B cell (primary cell): ENCODE measurements around the gene KTN1. TPM values are rescaled to one million over a fixed set of nuclear protein-coding genes. Genes with fewer than 3 reads are reported as not detected.

Source experiments
- ATAC-seq: fragments of 200-7000 bp; cut with Tn5 transposase; one replicate; pipeline ENCODE4 v1.10.0; 2021; ENCODE audit warnings: low read depth, mild to moderate bottlenecking, moderate number of reproducible peaks, moderate library complexity
- CTCF ChIA-PET: fragments of 350-600 bp; sonication (Branson Sonifier 250); formaldehyde crosslinking; loops from one replicate; lab custom pipeline; 2021; ENCODE audit warnings: antibody characterized with exemption, inconsistent platforms; lab: Charles Lee
- POLR2A ChIA-PET: fragments of 350-600 bp; sonication (Branson Sonifier 250); formaldehyde crosslinking; loops from one replicate; lab custom pipeline; 2021; ENCODE audit warnings: antibody characterized with exemption; lab: Charles Lee
- DNase-seq: peaks from one replicate; pipeline ENCODE4 v3.0.0; 2013
- H2AFZ ChIP-seq: 2 replicates; pipeline ENCODE4 v1.6.1; 2012; ENCODE audit warnings: mild to moderate bottlenecking, low read depth, low read length; ENCODE audit not compliant: insufficient read depth, poor library complexity, severe bottlenecking
- H3K27ac ChIP-seq, 2 donors: 1 replicate in 1 of 2; 2 replicates in 1 of 2; pipeline ENCODE4 v1.5.1; 2012 to 2013; ENCODE audit warnings: low read length in 2 of 2, mild to moderate bottlenecking in 2 of 2, moderate library complexity in 1 of 2
- H3K27me3 ChIP-seq, 4 experiments: fragments of 200-600 bp in 1 of 4; sonication (generic) in 1 of 4; replicated peaks in 1 of 4; 1 replicate in 2 of 4; 2 replicates in 2 of 4; pipeline versions ENCODE4 v1.6.1 to v1.7.0; 2013 to 2016; ENCODE audit warnings: low read length in 3 of 4, mild to moderate bottlenecking in 2 of 4, mixed read lengths in 1 of 4, moderate library complexity in 1 of 4; ENCODE audit not compliant: insufficient read depth in 4 of 4, control insufficient read depth in 3 of 4; ENCODE audit errors: control extremely low read depth in 1 of 4
- H3K36me3 ChIP-seq, 2 experiments: replicated peaks in 1 of 2; 1 replicate in 1 of 2; 2 replicates in 1 of 2; pipeline versions ENCODE4 v1.6.1 to v1.7.1; 2013; ENCODE audit warnings: low read length in 1 of 2; ENCODE audit not compliant: insufficient read depth in 2 of 2, control insufficient read depth in 1 of 2; ENCODE audit errors: control extremely low read depth in 1 of 2, extremely low read depth in 1 of 2
- H3K4me1 ChIP-seq, 2 donors: fragments of 200-600 bp in 1 of 2; sonication (generic) in 1 of 2; 1 replicate in 1 of 2; 2 replicates in 1 of 2; pipeline versions ENCODE4 v1.5.1 to v1.6.1; 2013 to 2017; ENCODE audit warnings: low read length in 2 of 2; ENCODE audit not compliant: control insufficient read depth in 2 of 2, insufficient read depth in 2 of 2
- H3K4me2 ChIP-seq: replicated peaks from 2 replicates; pipeline ENCODE3; 2012; ENCODE audit warnings: mild to moderate bottlenecking, low read depth, low read length; ENCODE audit not compliant: poor library complexity, severe bottlenecking
- H3K4me3 ChIP-seq, 5 experiments: fragments of 200-600 bp in 1 of 5; sonication (generic) in 1 of 5; 1 replicate in 3 of 5; 2 replicates in 2 of 5; pipeline versions ENCODE4 v1.5.1 to v1.7.0; 2011 to 2016; ENCODE audit warnings: low read length in 4 of 5, mild to moderate bottlenecking in 4 of 5, low read depth in 2 of 5, control low read depth in 1 of 5, moderate library complexity in 1 of 5; ENCODE audit not compliant: insufficient read depth in 1 of 5; ENCODE audit errors: control extremely low read depth in 1 of 5, extremely low read depth in 1 of 5
- H3K79me2 ChIP-seq: fragments of 200-600 bp; sonication (generic); one replicate; pipeline ENCODE4 v1.6.0; 2016; ENCODE audit warnings: low read length; ENCODE audit not compliant: control insufficient read depth, insufficient read depth
- H3K9ac ChIP-seq: fragments of 200-600 bp; sonication (generic); 2 replicates; pipeline ENCODE4 v1.6.1; 2017; ENCODE audit warnings: mild to moderate bottlenecking, low read length, moderate library complexity
- H3K9me3 ChIP-seq, 3 donors: one replicate each; pipeline versions ENCODE4 v1.6.1 to v1.7.1; 2013; ENCODE audit warnings: low read length in 2 of 3; ENCODE audit not compliant: control insufficient read depth in 2 of 3, insufficient read depth in 1 of 3; ENCODE audit errors: control extremely low read depth in 1 of 3
- H4K20me1 ChIP-seq: 2 replicates; pipeline ENCODE4 v1.6.0; 2012; ENCODE audit warnings: mild to moderate bottlenecking, low read length; ENCODE audit not compliant: insufficient read depth, control insufficient read depth, poor library complexity, severe bottlenecking
- H3K27ac Mint-ChIP-seq: one replicate; pipeline ENCODE4 v1.8.0; 2021; ENCODE audit warnings: mixed read lengths
- H3K27me3 Mint-ChIP-seq: one replicate; pipeline ENCODE4 v1.8.0; 2021; ENCODE audit warnings: mixed read lengths
- H3K4me1 Mint-ChIP-seq: one replicate; pipeline ENCODE4 v1.8.0; 2021; ENCODE audit warnings: mixed read lengths
- H3K4me3 Mint-ChIP-seq: one replicate; pipeline ENCODE4 v1.8.0; 2021; ENCODE audit warnings: mixed read lengths
- H3K9me3 Mint-ChIP-seq: one replicate; pipeline ENCODE4 v1.8.0; 2022; ENCODE audit warnings: mixed read lengths; ENCODE audit not compliant: insufficient read depth
- CTCF ChIP-seq: fragments of 200-600 bp; IDR thresholded peaks from one replicate; pipeline ENCODE4 v1.8.0; 2022; ENCODE audit warnings: antibody characterized with exemption, mild to moderate bottlenecking
- EZH2 ChIP-seq: IDR thresholded peaks from 2 replicates; pipeline ENCODE4 v1.6.1; 2012; ENCODE audit warnings: borderline replicate concordance, low read depth, mild to moderate bottlenecking, moderate library complexity, low read length; ENCODE audit not compliant: insufficient read depth, poor library complexity, severe bottlenecking
- WGBS: methylation state at CpG from one replicate; pipeline ENCODE4 v1.1.5; 2013; ENCODE audit warnings: missing lambda C conversion rate; ENCODE audit not compliant: insufficient coverage; 5-methylcytosine and 5-hydroxymethylcytosine counted together
- intact Hi-C: fragments of 100-400 bp; cut with micrococcal nuclease; formaldehyde crosslinking; loops from one replicate; pipeline ENCODE4 v1.10.0; 2022
- polyA plus RNA-seq: library from polyadenylated mRNA; depleted of rRNA; stranded (reverse); fragments of >200 nt; gene quantifications from 2 replicates; pipeline ENCODE4 v1.2.3, GENCODE V29; 2012
- total RNA-seq, 2 donors: library from RNA; stranded (reverse); fragments of 120-200 nt in 1 of 2; gene quantifications; 1 replicate in 1 of 2; 2 replicates in 1 of 2; pipeline versions ENCODE4 v1.2.3 to v1.2.4, GENCODE V29; 2013 to 2022

KTN1 gene
- total and polyA plus RNA-seq, 2 donors (not counting 1 experiment from before 2014, with no cell fraction given) = 25.8 to 123 TPM

- Mint-ChIP-seq H3K4me3 (no peak overlapping the region), H3K27me3 (no peaks in the 10 kb centered on the region), H3K9me3 (no peaks in the 10 kb centered on the region), H3K4me1 (peaks cover 26% of the 10 kb centered on the region), H3K27ac (no peak overlapping the region)
- H3K79me2 ChIP-seq = peaks cover 97% of the 10 kb centered on the region
- no peaks in the 10 kb centered on the region for H3K4me1 ChIP-seq
- intact Hi-C loops = no loop called here
- H3K4me2 ChIP-seq = no peak overlapping the region
- POLR2A ChIA-PET = no interaction called here
- H2AFZ ChIP-seq = no peak overlapping the region
- CTCF ChIA-PET = no interaction called here
- H4K20me1 ChIP-seq = peaks cover 60% of the 10 kb centered on the region
- H3K9ac ChIP-seq = no peak overlapping the region
- TF ChIP-seq CTCF (no peak), EZH2 (no peak)
- DNase-seq (no peak), ATAC-seq (no peak)
- no peak overlapping the region for H3K4me3 ChIP-seq
- H3K27me3 ChIP-seq = no peaks in the 10 kb centered on the region
- H3K27ac ChIP-seq = no peak overlapping the region
- H3K9me3 ChIP-seq = peaks cover 0 to 11% (median 0%) of the 10 kb centered on the region in 3 donors
- no peaks in the 10 kb centered on the region for H3K36me3 ChIP-seq
- 90% methylated on average over 4 of the region's 14 CpGs for WGBS
Observed at GRCh38 chr14:55599250-55599879, 19.4 kb downstream of the KTN1 start.

- H3K4me1 ChIP-seq = no peaks in the 10 kb centered on the region
- no peak overlapping the region for H3K4me3 ChIP-seq
- H3K9me3 ChIP-seq = peaks cover 0 to 11% (median 0%) of the 10 kb centered on the region in 3 donors
- intact Hi-C loops = no loop called here
- Mint-ChIP-seq H3K4me3 (no peak overlapping the region), H3K27me3 (no peaks in the 10 kb centered on the region), H3K27ac (no peak overlapping the region), H3K4me1 (peaks cover 19% of the 10 kb centered on the region), H3K9me3 (no peaks in the 10 kb centered on the region)
- ChIA-PET CTCF (no interaction called here), POLR2A (no interaction called here)
- no peak overlapping the region for H3K9ac ChIP-seq
- H3K27me3 ChIP-seq = no peaks in the 10 kb centered on the region
- no peak for TF ChIP-seq CTCF
- TF ChIP-seq EZH2 = no peak
- no peak overlapping the region for H3K4me2 ChIP-seq
- WGBS = 100% methylated on average over 2 of the region's 5 CpGs
- DNase-seq (no peak), ATAC-seq (no peak)
- no peak overlapping the region for H2AFZ ChIP-seq
- H4K20me1 ChIP-seq = peaks cover 74% of the 10 kb centered on the region
- no peaks in the 10 kb centered on the region for H3K36me3 ChIP-seq
- H3K79me2 ChIP-seq = peaks cover 98% of the 10 kb centered on the region
- H3K27ac ChIP-seq = no peak overlapping the region
Observed at GRCh38 chr14:55600784-55601561, 21.0 kb downstream of the KTN1 start.
